Coronary artery (tissue), 2 donors: ENCODE results near the gene ZNF536.

Experiments
- DNase-seq: peaks from one replicate; pipeline ENCODE4 v3.0.0-alpha.2; 2017; ENCODE audit warnings: low spot score
- H3K27ac ChIP-seq, 2 donors: fragments of 200-600 bp; sonication (generic); one replicate each; pipeline ENCODE4 v1.5.1; 2016 to 2019
- H3K4me3 ChIP-seq: fragments of 200-600 bp; sonication (generic); 2 replicates; pipeline ENCODE4 v1.5.1; 2016; ENCODE audit warnings: mild to moderate bottlenecking, moderate library complexity
- TF ChIP-seq, protein P1 (sequence below): fragments of 200-600 bp; sonication (generic); IDR thresholded peaks from one replicate; pipeline ENCODE4 v1.5.1; 2019; ENCODE audit warnings: antibody characterized with exemption

ZNF536 gene

GRCh38 chr19:30434797-30435594, 62.8 kb downstream of the ZNF536 start:
- no peak for DNase-seq
- Histone ChIP-seq H3K4me3 (no peak overlapping the region), H3K27ac (no peak overlapping the region)
- TF ChIP-seq, protein P1, sequence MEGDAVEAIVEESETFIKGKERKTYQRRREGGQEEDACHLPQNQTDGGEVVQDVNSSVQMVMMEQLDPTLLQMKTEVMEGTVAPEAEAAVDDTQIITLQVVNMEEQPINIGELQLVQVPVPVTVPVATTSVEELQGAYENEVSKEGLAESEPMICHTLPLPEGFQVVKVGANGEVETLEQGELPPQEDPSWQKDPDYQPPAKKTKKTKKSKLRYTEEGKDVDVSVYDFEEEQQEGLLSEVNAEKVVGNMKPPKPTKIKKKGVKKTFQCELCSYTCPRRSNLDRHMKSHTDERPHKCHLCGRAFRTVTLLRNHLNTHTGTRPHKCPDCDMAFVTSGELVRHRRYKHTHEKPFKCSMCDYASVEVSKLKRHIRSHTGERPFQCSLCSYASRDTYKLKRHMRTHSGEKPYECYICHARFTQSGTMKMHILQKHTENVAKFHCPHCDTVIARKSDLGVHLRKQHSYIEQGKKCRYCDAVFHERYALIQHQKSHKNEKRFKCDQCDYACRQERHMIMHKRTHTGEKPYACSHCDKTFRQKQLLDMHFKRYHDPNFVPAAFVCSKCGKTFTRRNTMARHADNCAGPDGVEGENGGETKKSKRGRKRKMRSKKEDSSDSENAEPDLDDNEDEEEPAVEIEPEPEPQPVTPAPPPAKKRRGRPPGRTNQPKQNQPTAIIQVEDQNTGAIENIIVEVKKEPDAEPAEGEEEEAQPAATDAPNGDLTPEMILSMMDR, result no peak

DNA sequence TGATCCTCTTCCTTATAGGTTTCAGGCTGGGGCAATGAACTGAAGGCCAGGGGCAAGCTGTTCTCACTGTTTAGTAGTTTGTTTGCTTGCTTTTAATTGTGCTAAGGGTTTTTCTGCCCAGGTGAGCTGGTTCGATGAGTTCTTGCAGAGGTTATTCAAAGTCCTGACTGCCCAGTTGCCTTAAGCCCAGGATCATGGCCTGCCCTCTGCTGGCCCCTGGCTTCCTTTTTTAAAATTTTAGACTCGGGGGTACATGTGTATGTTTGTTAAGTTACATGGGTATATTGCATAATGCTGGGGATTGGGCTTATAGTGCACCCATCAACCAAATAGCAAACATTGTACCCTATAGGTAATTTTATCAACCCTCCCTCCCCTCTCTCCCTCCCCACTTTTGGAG, 65.7 kb downstream of the ZNF536 start:
- TF ChIP-seq, protein P1, result no peak
- no peak for DNase-seq
- Histone ChIP-seq H3K4me3 (no peak overlapping the region), H3K27ac (no peak overlapping the region)

DNA sequence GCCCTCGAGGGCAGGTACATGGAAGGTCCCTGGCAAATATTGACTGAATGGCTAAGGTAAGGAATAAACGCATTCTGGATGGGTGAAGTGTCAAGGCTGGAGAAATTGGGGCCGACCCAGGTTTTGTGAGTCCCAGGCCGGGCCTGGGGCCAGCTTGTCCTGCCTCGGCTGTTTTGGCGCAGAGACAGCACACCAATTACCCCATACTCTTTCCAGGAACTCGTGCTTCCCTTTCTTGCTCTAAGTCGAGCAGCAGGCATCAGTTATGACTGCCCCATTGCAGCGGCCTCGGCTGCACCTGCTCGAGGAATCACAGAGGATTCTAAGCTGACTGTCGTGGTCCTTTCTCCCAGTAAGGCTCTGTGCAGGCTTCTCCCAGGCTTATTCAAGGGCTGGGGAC, 67.1 kb downstream of the ZNF536 start:
- no peak overlapping the region for H3K27ac ChIP-seq
- no peak for DNase-seq
- no peak overlapping the region for H3K4me3 ChIP-seq
- TF ChIP-seq, protein P1, result no peak

DNA sequence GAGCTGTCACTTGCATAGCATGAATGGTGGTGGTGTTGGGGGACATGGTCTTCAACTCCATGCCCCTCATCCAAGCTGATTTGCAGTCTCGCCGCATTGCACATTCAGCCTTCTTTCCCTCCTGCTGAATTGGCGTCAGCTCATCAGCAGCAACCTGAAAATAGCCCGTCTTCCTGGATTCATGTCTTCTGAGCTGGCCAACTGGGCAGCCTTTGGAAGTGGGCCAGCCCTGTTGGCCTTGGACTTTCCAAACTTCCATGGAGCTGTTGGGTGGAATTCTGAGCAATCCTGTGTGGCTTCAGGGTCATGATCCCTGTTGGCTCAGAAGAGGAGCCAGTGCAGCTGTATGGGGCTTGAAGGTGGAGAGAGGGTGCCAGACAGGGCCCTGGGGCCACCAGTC, 68.8 kb downstream of the ZNF536 start:
- TF ChIP-seq, protein P1, result no peak
- no peak overlapping the region for H3K4me3 ChIP-seq
- no peak for DNase-seq
- H3K27ac ChIP-seq, result no peak overlapping the region

GRCh38 chr19:30442674-30443073, 70.5 kb downstream of the ZNF536 start:
- TF ChIP-seq, protein P1, result no peak
- no peak overlapping the region for H3K4me3 ChIP-seq
- no peak overlapping the region for H3K27ac ChIP-seq
- no peak for DNase-seq

- TF ChIP-seq, protein P1, result no peak
Measured at GRCh38 chr19:30443531-30444252, 71.5 kb downstream of the ZNF536 start.

More at GRCh38 chr19:30443531-30444252, 71.5 kb downstream of the ZNF536 start:
- no peak overlapping the region for H3K4me3 ChIP-seq
- DNase-seq, result no peak
- no peak overlapping the region for H3K27ac ChIP-seq
